Sigmoid colon (tissue), 7 donors: ENCODE measurements around the gene GMPR2. TPM values are rescaled to one million over a fixed set of nuclear protein-coding genes. Genes with fewer than 3 reads are reported as not detected.
"Not testable (repeated sequence)": the region's sequence is repeated elsewhere in the genome, so short reads cannot be mapped to it uniquely, and the experiment has no call there.

Experiments used
- DNase-seq: peaks from one replicate; pipeline ENCODE4 v3.0.0-alpha.2; 2019
- H3K27ac ChIP-seq, 4 donors: fragments of 200-600 bp; sonication (generic); one replicate each; pipeline ENCODE4 v1.5.1; 2016 to 2019; ENCODE audit warnings: mild to moderate bottlenecking in 1 of 4
- H3K27me3 ChIP-seq, 3 donors: fragments of 200-600 bp; sonication (generic); one replicate each; pipeline ENCODE4 v1.5.1; 2019; ENCODE audit warnings: mild to moderate bottlenecking in 1 of 3
- H3K36me3 ChIP-seq, 4 donors: fragments of 200-600 bp; sonication (generic); one replicate each; pipeline ENCODE4 v1.5.1; 2016 to 2019
- H3K4me1 ChIP-seq, 4 donors: fragments of 200-600 bp; sonication (generic); one replicate each; pipeline ENCODE4 v1.5.1; 2017 to 2019
- H3K4me3 ChIP-seq, 4 donors: fragments of 200-600 bp; sonication (generic); one replicate each; pipeline ENCODE4 v1.5.1; 2017 to 2019; ENCODE audit warnings: mild to moderate bottlenecking in 2 of 4, moderate library complexity in 1 of 4
- H3K9me3 ChIP-seq, 4 donors: fragments of 200-600 bp in 3 of 4; sonication (generic) in 3 of 4; one replicate each; pipeline versions ENCODE4 v1.5.1 to v1.6.1; 2013 to 2019
- EP300 ChIP-seq, 4 donors: sonication (generic); formaldehyde crosslinking; IDR thresholded peaks; one replicate each; pipeline ENCODE4 v1.6.1; 2017; ENCODE audit warnings: antibody characterized with exemption in 4 of 4
- POLR2A ChIP-seq, 2 donors: fragments of 450-650 bp; IDR thresholded peaks; one replicate each; pipeline ENCODE4 v1.6.1; 2016; ENCODE audit warnings: antibody characterized with exemption in 2 of 2, mild to moderate bottlenecking in 2 of 2, moderate library complexity in 2 of 2
- POLR2AphosphoS5 ChIP-seq, 4 donors: sonication (generic); formaldehyde crosslinking; IDR thresholded peaks; one replicate each; pipeline ENCODE4 v1.6.1; 2017; ENCODE audit warnings: antibody characterized with exemption in 4 of 4
- WGBS, 2 donors: extraction: QIAGEN DNeasy Blood & Tissue Kit; methylation state at CpG; one replicate each; pipeline ENCODE4 v1.1.7; 2013; 5-methylcytosine and 5-hydroxymethylcytosine counted together
- intact Hi-C: fragments of 100-400 bp; cut with DNase I; formaldehyde crosslinking; loops from one replicate; pipeline ENCODE4 v1.15.1; 2023
- polyA plus RNA-seq, 3 donors: library from polyadenylated mRNA; stranded (reverse); fragments of 200-250 nt; gene quantifications; one replicate each; pipeline ENCODE4 v1.2.3, GENCODE V29; 2013
- total RNA-seq, 4 donors: library from RNA; depleted of rRNA; stranded (reverse); fragments of >200 nt; gene quantifications; one replicate each; pipeline ENCODE4 v1.1.0, GENCODE V29; 2016
- TF ChIP-seq, protein P1 (sequence below), 4 experiments: fragments of 450-650 bp in 3 of 4; fragments of 200-600 bp in 1 of 4; IDR thresholded peaks; one replicate each; pipeline ENCODE4 v1.5.1; 2016 to 2019; ENCODE audit warnings: antibody characterized with exemption in 4 of 4, mild to moderate bottlenecking in 3 of 4, moderate library complexity in 2 of 4
- donor health status: healthy with polysubstance abuse.
- donor health status: Bipolar disorder and iron deficiency.
- donor health status: healthy.

GMPR2 gene
- total and polyA plus RNA-seq, 7 donors = 44.3 to 97.1 (median 56.5) TPM

DNA sequence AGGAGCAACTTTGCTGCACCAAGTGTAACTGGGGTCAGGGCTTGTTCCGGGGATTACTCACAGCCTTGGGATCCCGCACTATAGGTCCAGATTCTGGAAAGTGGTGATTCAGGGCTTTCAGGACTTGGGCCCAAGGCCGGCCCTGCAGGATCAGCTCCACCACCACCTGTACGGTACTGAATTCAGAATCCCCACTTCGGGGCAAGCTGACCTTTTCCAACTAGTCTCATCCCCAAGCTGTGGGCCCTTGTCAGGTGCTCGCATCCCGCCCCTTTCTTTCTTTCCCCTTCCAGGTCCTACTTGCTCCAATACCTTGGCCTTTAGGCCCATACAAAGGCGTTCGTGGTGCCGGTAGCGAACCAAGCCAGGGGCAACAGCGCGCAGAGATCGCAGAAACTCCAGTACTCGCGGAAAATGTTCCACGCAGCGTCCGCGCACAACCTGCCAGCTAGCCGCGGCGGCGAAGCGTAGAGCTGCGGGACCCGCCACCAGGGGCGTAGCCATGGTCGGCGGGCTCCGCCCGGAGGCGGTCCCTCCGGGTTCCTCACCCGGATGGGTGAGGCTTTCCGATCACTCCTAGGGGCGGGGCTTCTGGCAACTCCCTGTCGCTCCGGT is 9.2 kb downstream of the GMPR2 start:
- TF ChIP-seq, protein P1, sequence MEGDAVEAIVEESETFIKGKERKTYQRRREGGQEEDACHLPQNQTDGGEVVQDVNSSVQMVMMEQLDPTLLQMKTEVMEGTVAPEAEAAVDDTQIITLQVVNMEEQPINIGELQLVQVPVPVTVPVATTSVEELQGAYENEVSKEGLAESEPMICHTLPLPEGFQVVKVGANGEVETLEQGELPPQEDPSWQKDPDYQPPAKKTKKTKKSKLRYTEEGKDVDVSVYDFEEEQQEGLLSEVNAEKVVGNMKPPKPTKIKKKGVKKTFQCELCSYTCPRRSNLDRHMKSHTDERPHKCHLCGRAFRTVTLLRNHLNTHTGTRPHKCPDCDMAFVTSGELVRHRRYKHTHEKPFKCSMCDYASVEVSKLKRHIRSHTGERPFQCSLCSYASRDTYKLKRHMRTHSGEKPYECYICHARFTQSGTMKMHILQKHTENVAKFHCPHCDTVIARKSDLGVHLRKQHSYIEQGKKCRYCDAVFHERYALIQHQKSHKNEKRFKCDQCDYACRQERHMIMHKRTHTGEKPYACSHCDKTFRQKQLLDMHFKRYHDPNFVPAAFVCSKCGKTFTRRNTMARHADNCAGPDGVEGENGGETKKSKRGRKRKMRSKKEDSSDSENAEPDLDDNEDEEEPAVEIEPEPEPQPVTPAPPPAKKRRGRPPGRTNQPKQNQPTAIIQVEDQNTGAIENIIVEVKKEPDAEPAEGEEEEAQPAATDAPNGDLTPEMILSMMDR (IDR thresholded peaks at IDR 0.05) = peak; percentile 55 to 89 (median 74)
- TF ChIP-seq EP300 (IDR thresholded peaks at IDR 0.05) = no peak
- TF ChIP-seq POLR2A (IDR thresholded peaks at IDR 0.05) = no peak
- peak in 1 of 4 donors; percentile 6 for TF ChIP-seq POLR2AphosphoS5 (IDR thresholded peaks at IDR 0.05)
- Histone ChIP-seq H3K4me1 (peaks cover 0 to 43% (median 36%) of the 10 kb centered on the region in 4 donors), H3K27ac (peak overlapping the region; percentile 95 to 98 (median 97)), H3K4me3 (peak overlapping the region; percentile 57 to 81 (median 70)), H3K27me3 (no peaks in the 10 kb centered on the region), H3K36me3 (peaks cover 25 to 44% (median 36%) of the 10 kb centered on the region in 4 donors), H3K9me3 (no peaks in the 10 kb centered on the region)
- peak; percentile 97 for DNase-seq
- WGBS, 2 donors = 1 to 3% methylated on average over 39 of the region's 39 CpGs
- intact Hi-C loops = loop anchor here (2.0 to 5.0 kb wide), 2 partner anchors 125 to 200 kb away; partner anchors contain the start of gene SDR39U1

DNA sequence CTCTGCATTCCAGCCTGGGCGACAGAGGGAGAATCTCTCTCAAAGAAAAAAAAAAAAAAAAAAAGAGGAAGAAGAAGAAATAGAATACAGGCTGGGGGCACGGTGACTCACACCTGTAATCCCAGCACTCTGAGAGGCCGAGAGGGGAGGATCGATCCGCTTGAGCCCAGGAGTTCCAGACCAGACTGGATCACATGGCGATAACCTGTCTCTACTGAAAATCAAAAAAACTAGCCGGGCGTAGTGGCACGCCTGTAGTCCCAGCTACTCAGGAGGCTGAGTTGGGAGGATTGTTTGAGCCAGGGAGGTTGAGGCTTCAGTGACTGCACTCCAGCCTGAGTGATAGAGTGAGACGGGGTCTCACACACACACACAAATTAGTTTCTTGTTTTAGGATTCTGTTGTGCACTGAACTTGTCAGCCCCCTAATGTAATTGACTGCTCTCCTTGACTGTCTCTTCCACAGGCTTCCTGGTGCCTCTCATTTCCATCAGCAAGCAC is 10.7 kb downstream of the GMPR2 start:
- peaks cover 16 to 29% (median 24%) of the 10 kb centered on the region in 4 donors for H3K36me3 ChIP-seq
- peak; percentile 76 for DNase-seq
- peak overlapping the region; percentile 95 to 98 (median 97) for H3K27ac ChIP-seq
- 16 to 38% methylated on average over 10 of the region's 10 CpGs for WGBS, 2 donors
- peak overlapping the region; percentile 57 to 81 (median 70) for H3K4me3 ChIP-seq
- H3K9me3 ChIP-seq = no peaks in the 10 kb centered on the region
- intact Hi-C loops = loop anchor here (1.0 to 5.0 kb wide), 4 partner anchors 28 to 199 kb away; partner anchors contain the start of genes RABGGTA and SDR39U1
- H3K4me1 ChIP-seq = peaks cover 0 to 43% (median 36%) of the 10 kb centered on the region in 4 donors
- TF ChIP-seq EP300 (IDR thresholded peaks at IDR 0.05) = no peak
- no peak for TF ChIP-seq POLR2A (IDR thresholded peaks at IDR 0.05)
- no peaks in the 10 kb centered on the region for H3K27me3 ChIP-seq

DNA sequence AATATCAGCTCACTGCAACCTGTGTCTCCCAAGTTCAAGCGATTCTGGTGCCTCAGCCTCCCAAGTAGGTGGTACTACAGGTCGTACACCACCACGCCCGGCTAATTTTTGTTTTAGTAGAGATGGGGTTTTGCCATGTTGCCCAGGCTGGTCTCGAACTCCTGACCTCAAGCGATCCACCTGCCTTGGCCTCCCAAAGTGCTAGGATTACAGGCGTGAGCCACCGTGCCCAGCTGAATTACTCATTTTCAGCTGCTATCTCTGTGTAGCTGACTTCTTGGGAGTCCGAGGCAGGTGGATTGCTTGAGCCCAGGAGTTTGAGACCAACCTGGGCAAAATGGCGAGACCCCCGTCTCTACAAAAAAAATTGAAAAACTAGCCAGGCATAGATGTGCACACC is 12.6 kb downstream of the GMPR2 start:
- H3K9me3 ChIP-seq, intact Hi-C loops, H3K36me3 ChIP-seq, H3K27ac ChIP-seq, H3K27me3 ChIP-seq, H3K4me3 ChIP-seq: not testable (repeated sequence)
- peaks cover 0 to 25% (median 24%) of the 10 kb centered on the region in 4 donors for H3K4me1 ChIP-seq
- DNase-seq = peak; percentile 54
- 92 to 95% methylated on average over 11 of the region's 11 CpGs for WGBS, 2 donors

GRCh38 chr14:24246765-24247212 is 14.1 kb downstream of the GMPR2 start:
- no peak for DNase-seq
- peaks cover 0 to 11% (median 10%) of the 10 kb centered on the region in 4 donors for H3K4me1 ChIP-seq
- H3K9me3 ChIP-seq = no peaks in the 10 kb centered on the region
- no peaks in the 10 kb centered on the region for H3K36me3 ChIP-seq
- H3K27ac ChIP-seq = no peak overlapping the region
- no peak overlapping the region for H3K4me3 ChIP-seq
- TF ChIP-seq, protein P1 (IDR thresholded peaks at IDR 0.05) = no peak
- TF ChIP-seq EP300 (IDR thresholded peaks at IDR 0.05) (no peak), POLR2A (IDR thresholded peaks at IDR 0.05) (no peak), POLR2AphosphoS5 (IDR thresholded peaks at IDR 0.05) (no peak)
- H3K27me3 ChIP-seq = no peaks in the 10 kb centered on the region
- 80 to 90% methylated on average over 3 of the region's 3 CpGs for WGBS, 2 donors
- intact Hi-C loops = no loop called here

- Histone ChIP-seq H3K4me3 (no peak overlapping the region), H3K9me3 (no peaks in the 10 kb centered on the region), H3K36me3 (no peaks in the 10 kb centered on the region), H3K27ac (no peak overlapping the region), H3K27me3 (no peaks in the 10 kb centered on the region), H3K4me1 (peaks cover 0 to 10% (median 9%) of the 10 kb centered on the region in 4 donors)
- intact Hi-C loops = no loop called here
- TF ChIP-seq, protein P1 (IDR thresholded peaks at IDR 0.05) = no peak
- TF ChIP-seq POLR2A (IDR thresholded peaks at IDR 0.05) (no peak), POLR2AphosphoS5 (IDR thresholded peaks at IDR 0.05) (no peak), EP300 (IDR thresholded peaks at IDR 0.05) (no peak)
- DNase-seq = no peak
- 79 to 82% methylated on average over 7 of the region's 7 CpGs for WGBS, 2 donors
Observed at GRCh38 chr14:24247422-24247821, 14.7 kb downstream of the GMPR2 start.
